ENCODE data around the gene PDCD2L.

GRCh38 chr19:34355201-34355600 lies 49.0 kb upstream of the PDCD2L start:
- TF ChIP-seq CTCF (IDR thresholded peaks at IDR 0.05) (no peak), ZFX (IDR thresholded peaks at IDR 0.05; ENCODE audit: borderline replicate concordance) (no peak)

All from 22Rv1 (cell line).